Esophagus squamous epithelium (tissue), 5 donors: ENCODE measurements around the gene KLHL29. TPM values are rescaled to one million over a fixed set of nuclear protein-coding genes. Genes with fewer than 3 reads are reported as not detected.
A peak's percentile ranks its signal among the peaks of the same experiment; 100 is the strongest.
"Not testable (repeated sequence)": the region's sequence is repeated elsewhere in the genome, so short reads cannot be mapped to it uniquely, and the experiment has no call there.

Experiments used
- DNase-seq: peaks from one replicate; lab custom pipeline; 2025; lab: John Stamatoyannopoulos, UW
- H3K27ac ChIP-seq, 4 donors: fragments of 200-600 bp; sonication (generic); one replicate each; pipeline ENCODE4 v1.5.1; 2016 to 2019; ENCODE audit warnings: mild to moderate bottlenecking in 1 of 4
- H3K27me3 ChIP-seq, 4 donors: fragments of 200-600 bp; sonication (generic); 1 replicate in 3 of 4; 2 replicates in 1 of 4; pipeline versions ENCODE4 v1.5.1 to v1.6.0; 2017 to 2021; ENCODE audit warnings: antibody characterized with exemption in 1 of 4
- H3K36me3 ChIP-seq, 3 donors: fragments of 200-600 bp; sonication (generic); one replicate each; pipeline ENCODE4 v1.5.1; 2016 to 2019
- H3K4me1 ChIP-seq, 3 donors: fragments of 200-600 bp; sonication (generic); one replicate each; pipeline ENCODE4 v1.5.1; 2017 to 2019
- H3K4me3 ChIP-seq, 4 donors: fragments of 200-600 bp; sonication (generic); 1 replicate in 3 of 4; 2 replicates in 1 of 4; pipeline ENCODE4 v1.5.1; 2016 to 2019; ENCODE audit warnings: mild to moderate bottlenecking in 2 of 4, moderate library complexity in 1 of 4
- H3K9me3 ChIP-seq, 3 donors: fragments of 200-600 bp; sonication (generic); one replicate each; pipeline ENCODE4 v1.5.1; 2016 to 2019
- CTCF ChIP-seq, 6 experiments: fragments of 450-650 bp in 4 of 6; fragments of 200-600 bp in 2 of 6; sonication (generic) in 2 of 6; IDR thresholded peaks; one replicate each; pipeline ENCODE4 v1.5.1; 2016 to 2019; ENCODE audit warnings: antibody characterized with exemption in 6 of 6, mild to moderate bottlenecking in 4 of 6, moderate library complexity in 4 of 6
- POLR2A ChIP-seq, 4 donors: fragments of 450-650 bp; IDR thresholded peaks; one replicate each; pipeline ENCODE4 v1.6.1; 2017; ENCODE audit warnings: antibody characterized with exemption in 4 of 4, mild to moderate bottlenecking in 4 of 4, moderate library complexity in 3 of 4
- WGBS, 2 donors: methylation state at CpG; one replicate each; pipeline ENCODE4 v1.1.5; 2018; 5-methylcytosine and 5-hydroxymethylcytosine counted together
- intact Hi-C: fragments of 100-400 bp; cut with DNase I; formaldehyde crosslinking; loops from one replicate; pipeline ENCODE4 v1.15.0; 2022
- total RNA-seq, 4 donors: library from RNA; depleted of rRNA; stranded (reverse); fragments of >200 nt; gene quantifications; one replicate each; pipeline ENCODE4 v1.1.0, GENCODE V29; 2016
- donor health status: DM: yes; HTN: yes; CAD: no.

The KLHL29 gene
- total RNA-seq, 4 donors from 2014 or later: 3.4 to 11.8 (median 5.9) TPM

- intact Hi-C loops: no loop called here
- TF ChIP-seq CTCF (IDR thresholded peaks at IDR 0.05): no peak
- TF ChIP-seq POLR2A (IDR thresholded peaks at IDR 0.05): no peak
- Histone ChIP-seq H3K27me3 (peaks cover 0 to 20% (median 0%) of the 10 kb centered on the region in 4 donors), H3K4me3 (no peak overlapping the region), H3K9me3 (no peaks in the 10 kb centered on the region), H3K4me1 (peaks cover 5 to 13% (median 6%) of the 10 kb centered on the region in 3 donors), H3K36me3 (no peaks in the 10 kb centered on the region), H3K27ac (no peak overlapping the region)
- DNase-seq: no peak
- WGBS, 2 donors: 69 to 87% methylated on average over 7 to 14 of the region's 18 CpGs
Measured at GRCh38 chr2:23347471-23348092, 37.4 kb upstream of the KLHL29 start.

- H3K9me3 ChIP-seq, H3K36me3 ChIP-seq, H3K27ac ChIP-seq, DNase-seq, intact Hi-C loops, H3K4me3 ChIP-seq: not testable (repeated sequence)
- Histone ChIP-seq H3K27me3 (peaks cover 0 to 20% (median 0%) of the 10 kb centered on the region in 4 donors), H3K4me1 (peaks cover 5 to 13% (median 6%) of the 10 kb centered on the region in 3 donors)
- WGBS, 2 donors: 85% methylated on average over 4 of the region's 10 CpGs; no CpG with 5 or more reads in 1 of the 2 donors
Measured at GRCh38 chr2:23348093-23348481, 36.9 kb upstream of the KLHL29 start.

GRCh38 chr2:23349508-23349907 lies 35.5 kb upstream of the KLHL29 start:
- no peak for DNase-seq
- Histone ChIP-seq H3K27ac (no peak overlapping the region), H3K9me3 (no peaks in the 10 kb centered on the region), H3K27me3 (peaks cover 0 to 31% (median 0%) of the 10 kb centered on the region in 4 donors), H3K4me1 (peaks cover 5 to 13% (median 6%) of the 10 kb centered on the region in 3 donors), H3K36me3 (no peaks in the 10 kb centered on the region), H3K4me3 (no peak overlapping the region)
- TF ChIP-seq POLR2A (IDR thresholded peaks at IDR 0.05) (no peak), CTCF (IDR thresholded peaks at IDR 0.05) (no peak)
- intact Hi-C loops: no loop called here
- 85 to 88% methylated on average over 5 of the region's 7 CpGs for WGBS, 2 donors

- H3K27ac ChIP-seq: no peak overlapping the region
- TF ChIP-seq CTCF (IDR thresholded peaks at IDR 0.05) (no peak), POLR2A (IDR thresholded peaks at IDR 0.05) (no peak)
- no peaks in the 10 kb centered on the region for H3K9me3 ChIP-seq
- H3K4me1 ChIP-seq: peaks cover 5 to 13% (median 6%) of the 10 kb centered on the region in 3 donors
- no peak overlapping the region for H3K4me3 ChIP-seq
- intact Hi-C loops: no loop called here
- no peak for DNase-seq
- WGBS, 2 donors: 74 to 79% methylated on average over 7 to 8 of the region's 16 CpGs
- peaks cover 0 to 32% (median 0%) of the 10 kb centered on the region in 4 donors for H3K27me3 ChIP-seq
- H3K36me3 ChIP-seq: no peaks in the 10 kb centered on the region
Measured at GRCh38 chr2:23350041-23350791, 34.8 kb upstream of the KLHL29 start.

- 68 to 84% methylated on average over 4 to 7 of the region's 8 CpGs for WGBS, 2 donors
- intact Hi-C loops: no loop called here
- H3K27me3 ChIP-seq: peaks cover 0 to 32% (median 0%) of the 10 kb centered on the region in 4 donors
- peak overlapping the region in 1 of 4 donors; percentile 43 for H3K4me3 ChIP-seq
- DNase-seq: no peak
- H3K9me3 ChIP-seq: no peaks in the 10 kb centered on the region
- H3K4me1 ChIP-seq: peaks cover 5 to 13% (median 6%) of the 10 kb centered on the region in 3 donors
- peak overlapping the region in 1 of 4 donors; percentile 59 for H3K27ac ChIP-seq
- no peaks in the 10 kb centered on the region for H3K36me3 ChIP-seq
- TF ChIP-seq CTCF (IDR thresholded peaks at IDR 0.05) (no peak), POLR2A (IDR thresholded peaks at IDR 0.05) (no peak)
Measured at GRCh38 chr2:23350792-23351355, 34.1 kb upstream of the KLHL29 start.
